GM21786 (cell line): ENCODE measurements around the gene PROM1.

Source experiments
- ATAC-seq: cut with Tn5 transposase; IDR thresholded peaks from one replicate; pipeline ENCODE4 v1.9.1; 2021; ENCODE audit not compliant: unreplicated experiment

Gene PROM1

GRCh38 chr4:16029262-16029661 is 54.6 kb downstream of the PROM1 start:
- ATAC-seq = no peak

GRCh38 chr4:16027626-16028025 is 56.2 kb downstream of the PROM1 start:
- no peak for ATAC-seq

- ATAC-seq = no peak
Observed at GRCh38 chr4:16027114-16027513, 56.7 kb downstream of the PROM1 start.

GRCh38 chr4:16026160-16026761 is 57.6 kb downstream of the PROM1 start:
- ATAC-seq = no peak

GRCh38 chr4:16025268-16025667 is 58.6 kb downstream of the PROM1 start:
- no peak for ATAC-seq

GRCh38 chr4:16023776-16024408 is 59.9 kb downstream of the PROM1 start:
- ATAC-seq = no peak

- ATAC-seq = no peak
Observed at GRCh38 chr4:16021804-16022560, 61.8 kb downstream of the PROM1 start.

- ATAC-seq = no peak
Observed at GRCh38 chr4:16019649-16020048, 64.2 kb downstream of the PROM1 start.

GRCh38 chr4:16018841-16019240 is 65.0 kb downstream of the PROM1 start:
- no peak for ATAC-seq

GRCh38 chr4:16018061-16018676 is 65.7 kb downstream of the PROM1 start:
- ATAC-seq = no peak

GRCh38 chr4:16016536-16016935 is 67.3 kb downstream of the PROM1 start:
- ATAC-seq = no peak

- no peak for ATAC-seq
Observed at GRCh38 chr4:16011173-16011572, 72.7 kb downstream of the PROM1 start.

GRCh38 chr4:16009153-16009552 is 74.7 kb downstream of the PROM1 start:
- ATAC-seq = no peak

- no peak for ATAC-seq
Observed at GRCh38 chr4:16007471-16008095, 76.2 kb downstream of the PROM1 start.

- ATAC-seq = no peak
Observed at GRCh38 chr4:16006771-16007446, 76.9 kb downstream of the PROM1 start.

GRCh38 chr4:16005676-16006075 is 78.1 kb downstream of the PROM1 start:
- no peak for ATAC-seq

- peak; percentile 89 for ATAC-seq
Observed at GRCh38 chr4:16001484-16001858, 82.4 kb downstream of the PROM1 start.

GRCh38 chr4:16000708-16001483 is 82.9 kb downstream of the PROM1 start:
- ATAC-seq = peak; percentile 8

- no peak for ATAC-seq
Observed at GRCh38 chr4:15996773-15997172, 87.0 kb downstream of the PROM1 start.

- no peak for ATAC-seq
Observed at GRCh38 chr4:15995826-15996225, 88.0 kb downstream of the PROM1 start.
